Brain microvascular endothelial cell (primary cell): ENCODE data around the gene TMPRSS9.

Experiments
- DNase-seq: peaks from one replicate; pipeline ENCODE4 v3.0.0-alpha.2; 2020
- H3K27ac ChIP-seq: fragments of 250-450 bp; sonication (Bioruptor Pico); 2 replicates; pipeline ENCODE4 v1.5.1; 2020; ENCODE audit warnings: mild to moderate bottlenecking, moderate library complexity
- H3K27me3 ChIP-seq: fragments of 250-450 bp; sonication (Bioruptor Pico); replicated peaks from 2 replicates; pipeline ENCODE4 v1.5.1; 2020; ENCODE audit warnings: mild to moderate bottlenecking
- H3K36me3 ChIP-seq: fragments of 250-450 bp; sonication (Bioruptor Pico); replicated peaks from 2 replicates; pipeline ENCODE4 v1.5.1; 2020; ENCODE audit warnings: mild to moderate bottlenecking
- H3K4me3 ChIP-seq: 2 replicates; pipeline ENCODE4 v1.5.1; 2011; ENCODE audit warnings: low read depth, mild to moderate bottlenecking, control low read depth, low read length, moderate library complexity
- in situ Hi-C: cut with HindIII; loops from 2 replicates; pipeline ENCODE4 v1.10.0; 2017; ENCODE audit warnings: low sequenced_read_pairs, low pct_ligation_motif_present
- TF ChIP-seq, protein P1 (sequence below): IDR thresholded peaks from 2 replicates; pipeline ENCODE4 v1.5.1; 2011; ENCODE audit warnings: low read depth, mild to moderate bottlenecking, moderate library complexity, low read length, control low read depth, inconsistent platforms; ENCODE audit errors: missing control alignments

Gene TMPRSS9

GRCh38 chr19:2338055-2338615 is 21.9 kb upstream of the TMPRSS9 start:
- DNase-seq: no peak
- H3K4me3 ChIP-seq: no peak overlapping the region
- no peak overlapping the region for H3K27ac ChIP-seq
- TF ChIP-seq, protein P1, sequence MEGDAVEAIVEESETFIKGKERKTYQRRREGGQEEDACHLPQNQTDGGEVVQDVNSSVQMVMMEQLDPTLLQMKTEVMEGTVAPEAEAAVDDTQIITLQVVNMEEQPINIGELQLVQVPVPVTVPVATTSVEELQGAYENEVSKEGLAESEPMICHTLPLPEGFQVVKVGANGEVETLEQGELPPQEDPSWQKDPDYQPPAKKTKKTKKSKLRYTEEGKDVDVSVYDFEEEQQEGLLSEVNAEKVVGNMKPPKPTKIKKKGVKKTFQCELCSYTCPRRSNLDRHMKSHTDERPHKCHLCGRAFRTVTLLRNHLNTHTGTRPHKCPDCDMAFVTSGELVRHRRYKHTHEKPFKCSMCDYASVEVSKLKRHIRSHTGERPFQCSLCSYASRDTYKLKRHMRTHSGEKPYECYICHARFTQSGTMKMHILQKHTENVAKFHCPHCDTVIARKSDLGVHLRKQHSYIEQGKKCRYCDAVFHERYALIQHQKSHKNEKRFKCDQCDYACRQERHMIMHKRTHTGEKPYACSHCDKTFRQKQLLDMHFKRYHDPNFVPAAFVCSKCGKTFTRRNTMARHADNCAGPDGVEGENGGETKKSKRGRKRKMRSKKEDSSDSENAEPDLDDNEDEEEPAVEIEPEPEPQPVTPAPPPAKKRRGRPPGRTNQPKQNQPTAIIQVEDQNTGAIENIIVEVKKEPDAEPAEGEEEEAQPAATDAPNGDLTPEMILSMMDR: no peak
- in situ Hi-C loops: no loop called here
- H3K36me3 ChIP-seq: peaks cover 12% of the 10 kb centered on the region
- H3K27me3 ChIP-seq: no peaks in the 10 kb centered on the region

GRCh38 chr19:2338751-2339643 is 21.1 kb upstream of the TMPRSS9 start:
- DNase-seq: no peak
- in situ Hi-C loops: no loop called here
- TF ChIP-seq, protein P1: no peak
- Histone ChIP-seq H3K27me3 (no peaks in the 10 kb centered on the region), H3K36me3 (peaks cover 12% of the 10 kb centered on the region), H3K4me3 (no peak overlapping the region), H3K27ac (no peak overlapping the region)

- Histone ChIP-seq H3K27me3 (no peaks in the 10 kb centered on the region), H3K36me3 (peaks cover 12% of the 10 kb centered on the region), H3K4me3 (no peak overlapping the region), H3K27ac (no peak overlapping the region)
- no peak for DNase-seq
- TF ChIP-seq, protein P1: no peak
- in situ Hi-C loops: no loop called here
Measured at GRCh38 chr19:2339644-2340310, 20.3 kb upstream of the TMPRSS9 start.

GRCh38 chr19:2340496-2341243 is 19.4 kb upstream of the TMPRSS9 start:
- Histone ChIP-seq H3K4me3 (no peak overlapping the region), H3K27me3 (no peaks in the 10 kb centered on the region), H3K36me3 (peaks cover 12% of the 10 kb centered on the region), H3K27ac (no peak overlapping the region)
- in situ Hi-C loops: no loop called here
- TF ChIP-seq, protein P1: no peak
- DNase-seq: no peak

DNA sequence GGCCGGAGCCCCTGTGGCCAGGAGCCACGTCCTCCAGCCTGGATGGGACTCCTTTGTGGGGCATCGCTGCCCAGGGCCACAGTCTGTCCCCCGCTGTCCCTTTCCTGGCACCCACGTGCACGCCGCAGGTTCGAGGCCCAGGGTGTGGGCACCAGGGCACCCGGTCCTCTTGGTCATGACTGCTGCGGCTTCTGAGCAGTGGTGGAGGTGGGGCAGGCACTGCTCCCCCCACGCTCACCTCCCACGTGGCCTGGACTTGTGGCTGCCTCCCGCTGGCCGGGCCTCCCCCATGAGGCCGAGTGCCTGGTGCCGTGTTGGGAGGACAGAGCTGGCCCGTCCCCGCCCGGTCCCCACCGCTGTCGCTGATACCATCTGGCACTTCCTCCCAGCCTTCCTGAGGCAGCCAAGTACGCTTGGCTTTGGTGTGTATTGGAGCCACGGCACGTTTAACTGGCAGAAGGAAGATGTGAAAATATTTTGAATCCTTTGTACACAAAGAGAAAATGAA is 18.8 kb upstream of the TMPRSS9 start:
- Histone ChIP-seq H3K4me3 (no peak overlapping the region), H3K27ac (no peak overlapping the region), H3K27me3 (no peaks in the 10 kb centered on the region), H3K36me3 (peaks cover 12% of the 10 kb centered on the region)
- in situ Hi-C loops: no loop called here
- DNase-seq: no peak
- TF ChIP-seq, protein P1: no peak
